ENCODE measurements around the gene NAA25.

GRCh38 chr12:111995782-111996480 is 112.7 kb downstream of the NAA25 start:
- TF ChIP-seq CTCF (IDR thresholded peaks at IDR 0.05) (no peak), POLR2A (IDR thresholded peaks at IDR 0.05) (no peak)
